K562 (cell line): ENCODE data around the gene EMC10. TPM values are rescaled to one million over a fixed set of nuclear protein-coding genes. Genes with fewer than 3 reads are reported as not detected.

Experiments
- ATAC-seq: fragments of 200-7000 bp; cut with Tn5 transposase; 3 replicates; pipeline ENCODE4 v1.9.1; 2020; ENCODE audit warnings: moderate library complexity
- BruUV-seq: library from RNA; stranded (reverse); fragments of 400-500 nt; replicated peaks from 2 replicates; lab custom pipeline; 2021; lab: Mats Ljungman, UMichigan
- CTCF ChIA-PET: fragments of 300-600 bp; formaldehyde crosslinking; extraction: SDS; loops from one replicate; lab custom pipeline; 2021; ENCODE audit warnings: low intra/inter-chr PET ratio; lab: Yijun Ruan, JAX
- POLR2A ChIA-PET: fragments of 300-600, 350-650 bp; sonication (Branson Sonifier 250); formaldehyde crosslinking; extraction: SDS; loops from one replicate; lab custom pipeline; 2021; ENCODE audit warnings: antibody characterized with exemption, inconsistent platforms; lab: Yijun Ruan, JAX
- DNase-seq, 4 experiments: peaks; one replicate each; pipeline versions ENCODE4 v3.0.0 to v3.0.0-alpha.2; 2011 to 2018; ENCODE audit warnings: low spot score in 3 of 4, mixed read lengths in 3 of 4; ENCODE audit errors: extremely low read depth in 1 of 4
- FAIRE-seq: peaks from 2 replicates; lab custom pipeline; 2011; peaks lifted over from hg19 to GRCh38; lab: Jason Lieb, UNC
- H2AFZ ChIP-seq: 2 replicates; pipeline ENCODE4 v1.6.0; 2011; ENCODE audit warnings: low read depth, low read length, control low read depth, inconsistent platforms
- H3K27ac ChIP-seq: fragments of 200-600 bp; 3 replicates; pipeline ENCODE4 v1.8.0; 2011; ENCODE audit warnings: low read depth, mild to moderate bottlenecking, control low read depth, inconsistent platforms, low read length, moderate library complexity, mixed read lengths; ENCODE audit errors: extremely low read depth
- H3K27me3 ChIP-seq, 2 experiments: fragments of 300-600 bp in 1 of 2; 2 replicates in 1 of 2; 3 replicates in 1 of 2; pipeline versions ENCODE4 v1.6.0 to v1.8.0; 2011; ENCODE audit warnings: inconsistent platforms in 2 of 2, low read length in 2 of 2, mild to moderate bottlenecking in 1 of 2, mixed read lengths in 1 of 2, moderate library complexity in 1 of 2; ENCODE audit not compliant: control insufficient read depth in 2 of 2, insufficient read depth in 2 of 2
- H3K36me3 ChIP-seq: fragments of 300-600 bp; 3 replicates; pipeline ENCODE4 v1.8.0; 2011; ENCODE audit warnings: mild to moderate bottlenecking, low read length, inconsistent platforms; ENCODE audit not compliant: control insufficient read depth, insufficient read depth
- H3K4me1 ChIP-seq, 2 experiments: fragments of 200-600 bp in 1 of 2; replicated peaks in 1 of 2; 2 replicates in 1 of 2; 3 replicates in 1 of 2; pipeline versions ENCODE4 v1.5.1 to v1.8.0; 2011; ENCODE audit warnings: inconsistent platforms in 2 of 2, low read length in 2 of 2, mild to moderate bottlenecking in 1 of 2, mixed read lengths in 1 of 2, moderate library complexity in 1 of 2; ENCODE audit not compliant: control insufficient read depth in 2 of 2, insufficient read depth in 2 of 2
- H3K4me2 ChIP-seq: 2 replicates; pipeline ENCODE4 v1.6.1; 2011; ENCODE audit warnings: low read length, control low read depth, inconsistent platforms, mixed read lengths; ENCODE audit not compliant: insufficient read depth
- H3K4me3 ChIP-seq: fragments of 200-600 bp; sonication (generic), shearing (Covaris generic); 2 replicates; pipeline ENCODE4 v1.5.1; 2016; ENCODE audit warnings: control low read depth, inconsistent platforms
- H3K79me2 ChIP-seq: fragments of 200-600 bp; 3 replicates; pipeline ENCODE4 v1.8.0; 2011; ENCODE audit warnings: low read length, inconsistent platforms; ENCODE audit not compliant: control insufficient read depth, insufficient read depth
- H3K9ac ChIP-seq, 2 experiments: 2 replicates each; pipeline versions ENCODE4 v1.6.0 to v1.6.1; 2011; ENCODE audit warnings: low read depth in 2 of 2, low read length in 2 of 2, control low read depth in 1 of 2, inconsistent platforms in 1 of 2, mild to moderate bottlenecking in 1 of 2, mixed read lengths in 1 of 2; ENCODE audit not compliant: insufficient read depth in 1 of 2
- H3K9me1 ChIP-seq: one replicate; pipeline ENCODE4 v1.6.0; 2011; ENCODE audit warnings: inconsistent platforms, mild to moderate bottlenecking, low read length, moderate library complexity; ENCODE audit not compliant: control insufficient read depth, insufficient read depth
- H3K9me3 ChIP-seq: replicated peaks from 2 replicates; pipeline ENCODE4 v1.5.1; 2011; ENCODE audit warnings: low read depth, low read length, inconsistent platforms; ENCODE audit not compliant: control insufficient read depth, insufficient read depth
- H4K20me1 ChIP-seq: replicated peaks from 2 replicates; pipeline ENCODE4 v1.6.1; 2011; ENCODE audit warnings: low read length, inconsistent platforms, mixed read lengths; ENCODE audit not compliant: control insufficient read depth, insufficient read depth
- CTCF ChIP-seq, 3 experiments: IDR thresholded peaks in 2 of 3; conservative IDR thresholded peaks in 1 of 3; 2 replicates each; pipeline ENCODE4 v1.5.1; 2011 to 2012; ENCODE audit warnings: low read length in 3 of 3, mild to moderate bottlenecking in 3 of 3, control low read depth in 2 of 3, improper control_type of control experiment in 1 of 3, inconsistent platforms in 1 of 3, low read depth in 1 of 3, mixed read lengths in 1 of 3, moderate library complexity in 1 of 3; ENCODE audit not compliant: insufficient read depth in 2 of 3
- HCFC1 ChIP-seq: IDR thresholded peaks from 2 replicates; pipeline ENCODE4 v1.6.1; 2012; ENCODE audit warnings: low read depth, low read length, improper control_type of control experiment
- MYBL2 ChIP-seq, 2 experiments: fragments of 450-650 bp in 1 of 2; sonication (generic) in 1 of 2; formaldehyde crosslinking in 1 of 2; IDR thresholded peaks; 2 replicates each; pipeline versions ENCODE4 v1.6.1 to v1.8.1; 2017 to 2022; ENCODE audit warnings: borderline replicate concordance in 1 of 2, inconsistent platforms in 1 of 2, low read depth in 1 of 2, mild to moderate bottlenecking in 1 of 2, missing genetic modification reagents in 1 of 2, moderate library complexity in 1 of 2
- RFX7 ChIP-seq: fragments of 250-450 bp; sonication (Bioruptor Pico); IDR thresholded peaks from 2 replicates; pipeline ENCODE4 v1.5.1; 2021; ENCODE audit warnings: mild to moderate bottlenecking
- SPI1 ChIP-seq: IDR thresholded peaks from 2 replicates; pipeline ENCODE4 v1.6.1; 2011; ENCODE audit warnings: low read depth, low read length, control low read depth, borderline replicate concordance
- TOE1 ChIP-seq, 2 experiments: fragments of 450-650 bp in 1 of 2; sonication (generic) in 1 of 2; formaldehyde crosslinking in 1 of 2; IDR thresholded peaks; 2 replicates each; pipeline versions ENCODE4 v1.7.1 to v1.8.0; 2016 to 2022; ENCODE audit warnings: borderline replicate concordance in 2 of 2, mild to moderate bottlenecking in 2 of 2, antibody characterized with exemption in 1 of 2, inconsistent platforms in 1 of 2, low read depth in 1 of 2, missing genetic modification reagents in 1 of 2, moderate library complexity in 1 of 2
- USF1 ChIP-seq: sonication (generic); formaldehyde crosslinking; IDR thresholded peaks from 2 replicates; pipeline ENCODE4 v1.9.0; 2022; ENCODE audit warnings: mild to moderate bottlenecking, missing genetic modification reagents
- WGBS: fragments of 100-300 bp; shearing (Covaris generic); methylation state at CpG from one replicate; pipeline ENCODE4 v1.1.6; 2016; ENCODE audit warnings: low coverage, mixed read lengths; ENCODE audit not compliant: insufficient coverage; ENCODE audit errors: missing lambda C conversion rate; 5-methylcytosine and 5-hydroxymethylcytosine counted together
- in situ Hi-C: fragments of 300-500 bp; cut with MboI; formaldehyde crosslinking; loops from 4 replicates; pipeline ENCODE4 v1.15.0; 2018; ENCODE audit warnings: inconsistent platforms, mixed read lengths
- intact Hi-C: fragments of 100-400 bp; cut with micrococcal nuclease; formaldehyde crosslinking; loops from 2 replicates; pipeline ENCODE4 v1.14.2; 2022
- polyA plus RNA-seq, 8 experiments: library from polyadenylated mRNA; depleted of rRNA in 4 of 8; stranded (reverse) in 5 of 8; unstranded in 3 of 8; fragments of >200 nt; fragmentation: Nextera tagmentation in 2 of 8; fragmentation: Illumina TruSeq in 1 of 8; extraction: Ambion mirVana in 2 of 8; extraction: Trizol in 1 of 8; gene quantifications; 2 replicates each; pipeline versions ENCODE4 v1.2.1 to v1.2.3, GENCODE V29; 2011 to 2014; ENCODE audit warnings: inconsistent platforms in 1 of 8, missing spikeins in 1 of 8
- total RNA-seq, 7 experiments: library from RNA; depleted of rRNA in 6 of 7; stranded (reverse); fragments of >200 nt in 6 of 7; fragmentation: Illumina TruSeq in 2 of 7; extraction: Trizol in 2 of 7; gene quantifications; 2 replicates each; pipeline versions ENCODE4 v1.2.1 to v1.2.3, GENCODE V29; 2011 to 2021; ENCODE audit warnings: low replicate concordance in 1 of 7

Gene EMC10
- total and polyA plus RNA-seq, 9 of the 15 experiments (the other 6 are each of a cell fraction or from before 2014, with no cell fraction given): 1.4 to 46.0 (median 13.1) TPM

DNA sequence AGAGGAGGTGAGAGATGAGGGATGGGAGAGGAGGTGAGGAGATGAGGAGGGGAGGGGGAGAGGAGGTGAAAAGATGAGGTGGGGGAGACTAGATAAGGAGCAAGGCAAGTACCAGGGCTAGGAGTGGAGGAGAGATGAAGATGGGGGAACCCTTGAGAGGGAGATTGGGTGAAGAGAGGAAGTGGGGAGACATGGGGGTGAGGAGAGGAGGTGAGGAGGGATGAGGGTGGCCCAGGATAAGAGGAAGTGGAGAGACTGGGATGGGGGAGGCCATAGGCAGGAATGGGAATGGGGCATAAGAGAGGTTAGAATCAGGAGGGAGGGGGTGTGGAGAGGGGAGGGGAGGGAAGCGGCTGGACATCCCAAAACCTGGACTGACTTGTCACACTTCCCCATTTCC, 16.7 kb upstream of the EMC10 start:
- no CpG with 5 or more reads among the region's 1 CpG for WGBS
- H3K4me1 ChIP-seq: peaks cover 4 to 23% of the 10 kb centered on the region in 2 experiments; a peak in 4 of 5 replicates
- no peaks in the 10 kb centered on the region for H3K79me2 ChIP-seq
- CTCF ChIA-PET: interaction anchor here (0.9 kb wide), 1 partner anchor 102 kb away, joined by 5 read pairs; no protein-coding TSS in a partner anchor
- H4K20me1 ChIP-seq: no peaks in the 10 kb centered on the region
- FAIRE-seq (no peak), ATAC-seq (no peak), DNase-seq (no peak)
- H3K36me3 ChIP-seq: no peaks in the 10 kb centered on the region
- BruUV-seq: no TSS peak
- no peak overlapping the region for H3K4me2 ChIP-seq
- in situ Hi-C loops (loop anchor here (5.0 kb wide), 1 partner anchor 92 kb away; the partner anchor contains the start of gene NAPSA), intact Hi-C loops (loop anchor here (2.0 kb wide), 1 partner anchor 45 kb away; no protein-coding TSS in a partner anchor)
- no peak overlapping the region for H3K9ac ChIP-seq
- H3K9me1 ChIP-seq: no peaks in the 10 kb centered on the region
- no peak for TF ChIP-seq HCFC1
- peak; percentile 59; the same call in 1 of the 2 replicates for TF ChIP-seq SPI1
- H3K9me3 ChIP-seq: no peaks in the 10 kb centered on the region
- POLR2A ChIA-PET: no interaction called here
- peaks cover 6 to 17% of the 10 kb centered on the region in 2 experiments; a peak in 4 of 5 replicates for H3K27me3 ChIP-seq
- no peak overlapping the region for H2AFZ ChIP-seq
- no peak overlapping the region for H3K27ac ChIP-seq
- H3K4me3 ChIP-seq: no peak overlapping the region

GRCh38 chr19:50460161-50460765, 16.0 kb upstream of the EMC10 start:
- FAIRE-seq: peak; percentile 11
- 0 out of 3 replicates have a peak, but pooled peaks have one; percentile 16 for ATAC-seq
- no peak overlapping the region for H2AFZ ChIP-seq
- no peak overlapping the region for H3K9ac ChIP-seq
- CTCF ChIA-PET: interaction anchor here (0.7 to 1.0 kb wide), 3 partner anchors 103 to 313 kb away, joined by 3 to 5 read pairs (median 5); no protein-coding TSS in a partner anchor
- no peaks in the 10 kb centered on the region for H3K79me2 ChIP-seq
- POLR2A ChIA-PET: interaction anchor here (0.8 to 1.3 kb wide), 2 partner anchors 19 to 94 kb away, joined by 3 to 4 read pairs; no protein-coding TSS in a partner anchor
- no peak overlapping the region for H3K4me2 ChIP-seq
- H3K36me3 ChIP-seq: no peaks in the 10 kb centered on the region
- DNase-seq: no peak
- in situ Hi-C loops (loop anchor here (5.0 kb wide), 1 partner anchor 93 kb away; the partner anchor contains the start of gene NAPSA), intact Hi-C loops (loop anchor here (2.0 kb wide), 1 partner anchor 45 kb away; no protein-coding TSS in a partner anchor)
- H3K9me1 ChIP-seq: no peaks in the 10 kb centered on the region
- no peak overlapping the region for H3K27ac ChIP-seq
- no peak overlapping the region for H3K4me3 ChIP-seq
- WGBS: 9% methylated on average over 13 of the region's 13 CpGs
- H3K9me3 ChIP-seq: no peaks in the 10 kb centered on the region
- BruUV-seq: no TSS peak
- peaks cover 6 to 17% of the 10 kb centered on the region in 2 experiments; a peak in 4 of 5 replicates for H3K27me3 ChIP-seq
- peaks cover 4 to 29% of the 10 kb centered on the region in 2 experiments; a peak in 4 of 5 replicates for H3K4me1 ChIP-seq
- H4K20me1 ChIP-seq: no peaks in the 10 kb centered on the region
- TF ChIP-seq CTCF (IDR thresholded peaks at IDR 0.05 in 2 of 3, conservative IDR thresholded peaks at IDR 0.05 in 1 of 3; ENCODE audit: insufficient read depth in 2 of 3, low read depth in 1 of 3, low read length in 3 of 3) (0 out of 6 replicates have a peak, but pooled peaks of 1 of the 3 experiments have one; percentile 16), USF1 (CRISPR knock-in tag) (0 out of 2 replicates have a peak, but pooled peaks have one; percentile 37), RFX7 (CRISPR knock-in tag) (no peak), TOE1 (IDR thresholded peaks at IDR 0.05; ENCODE audit: borderline replicate concordance) (no peak), TOE1 (CRISPR knock-in tag; IDR thresholded peaks at IDR 0.05; ENCODE audit: borderline replicate concordance, low read depth) (no peak), MYBL2 (IDR thresholded peaks at IDR 0.05; ENCODE audit: low read depth) (no peak), MYBL2 (CRISPR knock-in tag; IDR thresholded peaks at IDR 0.05; ENCODE audit: borderline replicate concordance) (no peak)
